Measurements from ENCODE around the gene ABI3BP. TPM values are rescaled to one million over a fixed set of nuclear protein-coding genes. Genes with fewer than 3 reads are reported as not detected.

Gene ABI3BP
- total RNA-seq, 1 experiment from 2014 or later, result 0.74 TPM

DNA sequence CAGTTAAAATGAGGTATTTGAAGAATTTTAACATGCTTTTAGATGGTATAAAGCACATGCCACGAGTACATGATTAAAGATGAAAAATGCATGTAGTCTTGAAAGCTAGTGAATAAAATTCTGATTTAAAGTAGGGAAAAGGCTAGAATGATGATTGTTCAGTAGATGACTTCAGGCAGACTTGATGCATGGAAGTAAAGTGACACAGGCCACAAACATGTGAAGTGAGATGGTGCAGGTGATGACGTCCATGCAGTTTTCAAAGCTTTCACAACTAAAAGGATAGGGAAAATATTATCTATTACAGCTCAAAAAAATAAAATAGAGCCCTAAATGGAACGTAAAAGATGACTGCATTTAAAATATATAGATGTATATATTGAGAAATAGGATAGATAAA lies 143.1 kb downstream of the ABI3BP start:
- no peak for DNase-seq (ENCODE audit: low spot score)
- Mint-ChIP-seq H3K4me3 (no peak overlapping the region), H3K4me1 (no peaks in the 10 kb centered on the region), H3K9me3 (no peaks in the 10 kb centered on the region), H3K27me3 (ENCODE audit: low read depth) (no peaks in the 10 kb centered on the region), H3K27ac (no peak overlapping the region), H3K36me3 (no peaks in the 10 kb centered on the region)
- ChIA-PET CTCF (no interaction called here), POLR2A (no interaction called here)
- TF ChIP-seq ETV6 (CRISPR knock-in tag; IDR thresholded peaks at IDR 0.05) (no peak), JUN (CRISPR knock-in tag; IDR thresholded peaks at IDR 0.05) (no peak), FOXK1 (CRISPR knock-in tag; IDR thresholded peaks at IDR 0.05) (no peak), ATF1 (CRISPR knock-in tag; IDR thresholded peaks at IDR 0.05) (no peak), ZBTB43 (CRISPR knock-in tag; IDR thresholded peaks at IDR 0.05) (no peak), ATF3 (CRISPR knock-in tag; conservative IDR thresholded peaks at IDR 0.05) (no peak), MYBL2 (CRISPR knock-in tag; IDR thresholded peaks at IDR 0.05) (no peak), CREB1 (CRISPR knock-in tag; IDR thresholded peaks at IDR 0.05) (no peak), ARID4B (CRISPR knock-in tag; IDR thresholded peaks at IDR 0.05; ENCODE audit: borderline replicate concordance) (no peak), TEAD4 (CRISPR knock-in tag; IDR thresholded peaks at IDR 0.05) (no peak), ZNF263 (CRISPR knock-in tag; IDR thresholded peaks at IDR 0.05; ENCODE audit: low read depth) (no peak), SP1 (CRISPR knock-in tag; conservative IDR thresholded peaks at IDR 0.05) (no peak), ZNF671 (CRISPR knock-in tag; IDR thresholded peaks at IDR 0.05) (no peak), SMAD4 (CRISPR knock-in tag; IDR thresholded peaks at IDR 0.05) (no peak), IRF2 (CRISPR knock-in tag; IDR thresholded peaks at IDR 0.05; ENCODE audit: borderline replicate concordance, low read depth) (no peak), GRHL2 (CRISPR knock-in tag; IDR thresholded peaks at IDR 0.05; ENCODE audit: insufficient replicate concordance, severe bottlenecking) (no peak), MXD4 (CRISPR knock-in tag; IDR thresholded peaks at IDR 0.05; ENCODE audit: borderline replicate concordance) (no peak), EMX1 (CRISPR knock-in tag; IDR thresholded peaks at IDR 0.05) (no peak)
- TF ChIP-seq, protein P1, sequence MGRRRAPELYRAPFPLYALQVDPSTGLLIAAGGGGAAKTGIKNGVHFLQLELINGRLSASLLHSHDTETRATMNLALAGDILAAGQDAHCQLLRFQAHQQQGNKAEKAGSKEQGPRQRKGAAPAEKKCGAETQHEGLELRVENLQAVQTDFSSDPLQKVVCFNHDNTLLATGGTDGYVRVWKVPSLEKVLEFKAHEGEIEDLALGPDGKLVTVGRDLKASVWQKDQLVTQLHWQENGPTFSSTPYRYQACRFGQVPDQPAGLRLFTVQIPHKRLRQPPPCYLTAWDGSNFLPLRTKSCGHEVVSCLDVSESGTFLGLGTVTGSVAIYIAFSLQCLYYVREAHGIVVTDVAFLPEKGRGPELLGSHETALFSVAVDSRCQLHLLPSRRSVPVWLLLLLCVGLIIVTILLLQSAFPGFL (CRISPR knock-in tag; IDR thresholded peaks at IDR 0.05; ENCODE audit: borderline replicate concordance), result no peak
- ATAC-seq, result no peak

DNA sequence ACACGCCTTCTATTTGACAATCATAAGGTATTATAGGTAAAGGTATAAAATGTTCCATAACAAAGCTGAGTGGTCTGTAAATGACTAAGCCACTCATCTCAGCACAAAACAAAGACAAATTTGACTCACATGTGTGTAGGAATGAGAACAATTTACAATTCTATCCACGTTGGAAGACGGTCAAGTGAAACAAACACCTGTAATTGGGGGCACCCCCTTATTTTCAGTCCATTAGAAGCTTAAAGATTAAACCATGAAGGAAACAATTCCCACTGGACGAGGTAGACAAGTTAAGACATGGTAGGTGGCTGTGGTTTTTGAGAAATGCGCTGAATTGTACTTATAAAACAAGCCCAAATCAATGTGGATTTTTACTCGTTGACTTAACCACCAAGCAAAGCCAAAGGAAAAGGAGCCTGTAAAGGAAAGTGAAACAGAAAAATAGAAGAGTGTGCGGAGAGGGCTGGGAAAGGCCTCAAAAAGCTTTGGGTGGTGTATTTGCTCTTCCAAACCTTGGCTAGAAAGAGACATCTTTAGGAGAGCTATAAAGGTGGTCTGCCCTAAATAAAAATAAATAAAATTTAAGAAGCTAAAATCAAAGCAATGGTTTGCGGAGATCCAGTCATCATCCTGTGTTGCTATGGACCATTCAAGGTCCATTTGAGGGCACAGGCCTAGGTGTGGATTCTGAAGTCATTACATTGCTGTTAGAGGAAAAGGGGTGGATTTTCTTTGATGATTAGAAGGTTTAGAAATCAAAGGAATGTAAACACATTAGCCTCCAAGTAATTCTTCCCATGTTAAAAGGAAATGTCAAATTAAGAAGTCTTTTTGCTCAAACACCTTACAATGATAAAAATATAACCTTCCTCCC lies 148.9 kb downstream of the ABI3BP start:
- POLR2A ChIA-PET, result no interaction called here
- Mint-ChIP-seq H3K36me3 (no peaks in the 10 kb centered on the region), H3K27me3 (ENCODE audit: low read depth) (no peaks in the 10 kb centered on the region), H3K4me1 (0 out of 2 replicates have a peak, but pooled peaks cover 2% of the 10 kb centered on the region), H3K4me3 (no peak overlapping the region), H3K27ac (no peak overlapping the region), H3K9me3 (no peaks in the 10 kb centered on the region)
- DNase-seq (ENCODE audit: low spot score), result no peak
- no peak for ATAC-seq
- TF ChIP-seq, protein P2, sequence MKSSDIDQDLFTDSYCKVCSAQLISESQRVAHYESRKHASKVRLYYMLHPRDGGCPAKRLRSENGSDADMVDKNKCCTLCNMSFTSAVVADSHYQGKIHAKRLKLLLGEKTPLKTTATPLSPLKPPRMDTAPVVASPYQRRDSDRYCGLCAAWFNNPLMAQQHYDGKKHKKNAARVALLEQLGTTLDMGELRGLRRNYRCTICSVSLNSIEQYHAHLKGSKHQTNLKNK (CRISPR knock-in tag; IDR thresholded peaks at IDR 0.05), result no peak
- CTCF ChIA-PET, result interaction anchor here (1.1 kb wide), 1 partner anchor 25 kb away, joined by 3 read pairs; no protein-coding TSS in a partner anchor
